HEK293 (cell line): Measurements from ENCODE around the gene TTC33.

ENCODE experiments used
- CTCF ChIA-PET: fragments of 350-600 bp; formaldehyde crosslinking; extraction: SDS; loops from one replicate; lab custom pipeline; 2021; ENCODE audit warnings: antibody characterized with exemption; lab: Yijun Ruan, JAX
- POLR2A ChIA-PET: fragments of 300-600 bp; formaldehyde crosslinking; extraction: SDS; loops from one replicate; lab custom pipeline; 2020; ENCODE audit warnings: antibody characterized with exemption, inconsistent platforms; lab: Yijun Ruan, JAX
- H3K27ac ChIP-seq: fragments of 200-500 bp; sonication (Bioruptor generic); 2 replicates; pipeline ENCODE4 v1.5.1; 2014; ENCODE audit warnings: low read depth, low read length, control low read depth, inconsistent platforms; ENCODE audit errors: extremely low read depth
- H3K36me3 ChIP-seq, 2 experiments: fragments of 200-500 bp in 1 of 2; sonication (Bioruptor generic) in 1 of 2; 1 replicate in 1 of 2; 2 replicates in 1 of 2; pipeline ENCODE4 v1.5.1; 2014 to 2017; ENCODE audit warnings: inconsistent platforms in 2 of 2, low read length in 2 of 2; ENCODE audit not compliant: control insufficient read depth in 2 of 2, insufficient read depth in 1 of 2
- H3K4me1 ChIP-seq: fragments of 200-500 bp; sonication (Bioruptor generic); 2 replicates; pipeline ENCODE4 v1.5.1; 2014; ENCODE audit warnings: mild to moderate bottlenecking, low read length, inconsistent platforms; ENCODE audit not compliant: control insufficient read depth, insufficient read depth
- H3K4me3 ChIP-seq: 2 replicates; pipeline ENCODE4 v1.5.1; 2011; ENCODE audit warnings: low read depth, mild to moderate bottlenecking, control low read depth, low read length, moderate library complexity
- H3K9me3 ChIP-seq: fragments of 200-500 bp; sonication (Bioruptor generic); 2 replicates; pipeline ENCODE4 v1.5.1; 2014; ENCODE audit warnings: low read depth, low read length, inconsistent platforms; ENCODE audit not compliant: control insufficient read depth, insufficient read depth
- GLI2 ChIP-seq: fragments of 450-650 bp; formaldehyde crosslinking; IDR thresholded peaks from 2 replicates; pipeline ENCODE4; 2017; ENCODE audit warnings: missing biosample characterization, missing genetic modification characterization, low read depth, borderline replicate concordance
- GLI4 ChIP-seq: fragments of 450-650 bp; formaldehyde crosslinking; IDR thresholded peaks from 2 replicates; pipeline ENCODE4 v1.5.1; 2016; ENCODE audit warnings: missing biosample characterization, missing genetic modification characterization
- GLIS2 ChIP-seq: fragments of 450-650 bp; formaldehyde crosslinking; IDR thresholded peaks from 2 replicates; pipeline ENCODE4 v1.5.1; 2016; ENCODE audit warnings: missing biosample characterization, missing genetic modification characterization
- HOXD13 ChIP-seq: sonication (generic); formaldehyde crosslinking; IDR thresholded peaks from 2 replicates; pipeline ENCODE4 v1.8.0; 2022; ENCODE audit warnings: missing genetic modification reagents, borderline replicate concordance
- KLF7 ChIP-seq: fragments of 450-650 bp; formaldehyde crosslinking; IDR thresholded peaks from 2 replicates; pipeline ENCODE4 v1.5.1; 2016; ENCODE audit warnings: missing biosample characterization, missing genetic modification characterization, borderline replicate concordance
- SCRT1 ChIP-seq: fragments of 450-650 bp; formaldehyde crosslinking; IDR thresholded peaks from 2 replicates; pipeline ENCODE4 v1.5.1; 2016; ENCODE audit warnings: missing biosample characterization, missing genetic modification characterization, borderline replicate concordance
- ZBTB20 ChIP-seq: fragments of 450-650 bp; formaldehyde crosslinking; IDR thresholded peaks from 2 replicates; pipeline ENCODE4 v1.5.1; 2016; ENCODE audit warnings: missing biosample characterization, missing genetic modification characterization
- ZBTB7A ChIP-seq: fragments of 450-650 bp; formaldehyde crosslinking; IDR thresholded peaks from 2 replicates; pipeline ENCODE4 v1.5.1; 2016; ENCODE audit warnings: low read depth, missing biosample characterization, missing genetic modification characterization
- ZNF174 ChIP-seq: fragments of 450-650 bp; formaldehyde crosslinking; IDR thresholded peaks from 2 replicates; pipeline ENCODE4 v1.5.0; 2017; ENCODE audit warnings: missing biosample characterization, mild to moderate bottlenecking, missing genetic modification characterization
- ZNF214 ChIP-seq: fragments of 450-650 bp; formaldehyde crosslinking; IDR thresholded peaks from 2 replicates; pipeline ENCODE4 v1.5.1; 2017; ENCODE audit warnings: missing biosample characterization, mild to moderate bottlenecking, missing genetic modification characterization, borderline replicate concordance
- ZNF221 ChIP-seq: fragments of 450-650 bp; formaldehyde crosslinking; IDR thresholded peaks from 2 replicates; pipeline ENCODE4 v1.5.1; 2017; ENCODE audit warnings: missing biosample characterization, missing genetic modification characterization, borderline replicate concordance
- ZNF223 ChIP-seq: fragments of 450-650 bp; formaldehyde crosslinking; IDR thresholded peaks from 2 replicates; pipeline ENCODE4 v1.5.1; 2016; ENCODE audit warnings: missing biosample characterization, missing genetic modification characterization
- ZNF302 ChIP-seq: fragments of 450-650 bp; formaldehyde crosslinking; IDR thresholded peaks from 2 replicates; pipeline ENCODE4 v1.5.1; 2016; ENCODE audit warnings: missing biosample characterization, missing genetic modification characterization, low read depth
- ZNF394 ChIP-seq: fragments of 450-650 bp; formaldehyde crosslinking; IDR thresholded peaks from 2 replicates; pipeline ENCODE4 v1.5.1; 2016; ENCODE audit warnings: missing biosample characterization, missing genetic modification characterization, mild to moderate bottlenecking, moderate library complexity, borderline replicate concordance
- ZNF404 ChIP-seq: fragments of 450-650 bp; formaldehyde crosslinking; IDR thresholded peaks from 2 replicates; pipeline ENCODE4 v1.5.1; 2017; ENCODE audit warnings: missing biosample characterization, missing genetic modification characterization
- ZNF530 ChIP-seq: fragments of 450-650 bp; formaldehyde crosslinking; IDR thresholded peaks from 2 replicates; pipeline ENCODE4 v1.5.1; 2016; ENCODE audit warnings: low read depth, missing biosample characterization, missing genetic modification characterization
- ZNF658 ChIP-seq: fragments of 450-650 bp; formaldehyde crosslinking; IDR thresholded peaks from 2 replicates; pipeline ENCODE4; 2016; ENCODE audit warnings: missing biosample characterization, missing genetic modification characterization
- ZNF670 ChIP-seq: fragments of 450-650 bp; formaldehyde crosslinking; IDR thresholded peaks from 2 replicates; pipeline ENCODE4 v1.5.1; 2016; ENCODE audit warnings: missing biosample characterization, missing genetic modification characterization, low read depth
- ZSCAN16 ChIP-seq: fragments of 450-650 bp; formaldehyde crosslinking; IDR thresholded peaks from 2 replicates; pipeline ENCODE4 v1.5.1; 2016; ENCODE audit warnings: missing biosample characterization, missing genetic modification characterization
- TF ChIP-seq, protein P1 (sequence below): fragments of 450-650 bp; formaldehyde crosslinking; conservative IDR thresholded peaks from 2 replicates; pipeline ENCODE4 v1.5.1; 2016; ENCODE audit warnings: low read depth, missing biosample characterization, missing genetic modification characterization
- TF ChIP-seq, protein P2 (sequence below): fragments of 450-650 bp; formaldehyde crosslinking; IDR thresholded peaks from 2 replicates; pipeline ENCODE4 v1.5.1; 2017; ENCODE audit warnings: missing biosample characterization, missing genetic modification characterization
- TF ChIP-seq, protein P3 (sequence below): IDR thresholded peaks from 2 replicates; pipeline ENCODE4 v1.6.1; 2011; ENCODE audit warnings: mild to moderate bottlenecking, low read depth, low read length, borderline replicate concordance
- TF ChIP-seq, protein P4 (sequence below): fragments of 450-650 bp; formaldehyde crosslinking; IDR thresholded peaks from 2 replicates; pipeline ENCODE4 v1.5.1; 2016; ENCODE audit warnings: missing biosample characterization, missing genetic modification characterization
- TF ChIP-seq, protein P5 (sequence below): fragments of 450-650 bp; formaldehyde crosslinking; IDR thresholded peaks from 2 replicates; pipeline ENCODE4 v1.5.1; 2016; ENCODE audit warnings: missing biosample characterization, missing genetic modification characterization

TTC33 gene

DNA sequence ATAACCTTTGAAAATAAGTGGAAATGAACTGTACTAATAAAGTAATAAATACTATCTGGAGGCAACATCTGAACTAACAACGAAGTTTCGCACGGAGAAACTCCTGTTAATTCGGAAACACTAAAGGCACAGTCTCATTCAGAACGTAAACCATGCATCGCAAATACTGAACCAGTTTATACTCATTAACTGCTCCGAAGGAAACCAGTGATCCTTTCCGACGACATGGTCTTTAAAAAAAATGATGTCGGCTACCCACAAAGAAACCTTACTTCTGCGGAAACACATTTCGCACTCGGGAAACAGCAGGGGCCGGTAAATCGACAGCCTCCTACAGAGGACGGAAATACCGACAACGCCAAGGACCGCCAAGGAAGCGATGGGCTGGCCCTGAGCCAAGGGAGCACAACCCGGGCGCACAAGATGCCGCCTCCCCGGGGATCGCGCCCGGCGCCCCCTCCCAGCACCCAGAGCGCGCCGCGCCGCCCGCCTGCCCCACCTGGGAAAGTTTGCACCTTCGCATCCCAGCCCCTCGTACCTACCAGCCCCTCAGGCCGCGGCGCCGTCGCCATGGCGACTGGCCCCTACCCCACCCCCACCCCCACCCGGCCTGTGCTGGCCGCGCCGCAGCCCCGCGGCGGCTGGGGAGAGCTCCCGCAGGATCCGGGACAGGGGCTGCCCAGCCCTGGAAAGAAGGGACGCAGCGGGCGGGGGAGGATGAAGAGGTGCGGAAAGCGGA is 41.7 kb upstream of the TTC33 start (continued):
- TF ChIP-seq, protein P1, sequence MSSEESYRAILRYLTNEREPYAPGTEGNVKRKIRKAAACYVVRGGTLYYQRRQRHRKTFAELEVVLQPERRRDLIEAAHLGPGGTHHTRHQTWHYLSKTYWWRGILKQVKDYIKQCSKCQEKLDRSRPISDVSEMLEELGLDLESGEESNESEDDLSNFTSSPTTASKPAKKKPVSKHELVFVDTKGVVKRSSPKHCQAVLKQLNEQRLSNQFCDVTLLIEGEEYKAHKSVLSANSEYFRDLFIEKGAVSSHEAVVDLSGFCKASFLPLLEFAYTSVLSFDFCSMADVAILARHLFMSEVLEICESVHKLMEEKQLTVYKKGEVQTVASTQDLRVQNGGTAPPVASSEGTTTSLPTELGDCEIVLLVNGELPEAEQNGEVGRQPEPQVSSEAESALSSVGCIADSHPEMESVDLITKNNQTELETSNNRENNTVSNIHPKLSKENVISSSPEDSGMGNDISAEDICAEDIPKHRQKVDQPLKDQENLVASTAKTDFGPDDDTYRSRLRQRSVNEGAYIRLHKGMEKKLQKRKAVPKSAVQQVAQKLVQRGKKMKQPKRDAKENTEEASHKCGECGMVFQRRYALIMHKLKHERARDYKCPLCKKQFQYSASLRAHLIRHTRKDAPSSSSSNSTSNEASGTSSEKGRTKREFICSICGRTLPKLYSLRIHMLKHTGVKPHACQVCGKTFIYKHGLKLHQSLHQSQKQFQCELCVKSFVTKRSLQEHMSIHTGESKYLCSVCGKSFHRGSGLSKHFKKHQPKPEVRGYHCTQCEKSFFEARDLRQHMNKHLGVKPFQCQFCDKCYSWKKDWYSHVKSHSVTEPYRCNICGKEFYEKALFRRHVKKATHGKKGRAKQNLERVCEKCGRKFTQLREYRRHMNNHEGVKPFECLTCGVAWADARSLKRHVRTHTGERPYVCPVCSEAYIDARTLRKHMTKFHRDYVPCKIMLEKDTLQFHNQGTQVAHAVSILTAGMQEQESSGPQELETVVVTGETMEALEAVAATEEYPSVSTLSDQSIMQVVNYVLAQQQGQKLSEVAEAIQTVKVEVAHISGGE (tag by site-specific recombination) = peak; percentile 87
- TF ChIP-seq, protein P2, sequence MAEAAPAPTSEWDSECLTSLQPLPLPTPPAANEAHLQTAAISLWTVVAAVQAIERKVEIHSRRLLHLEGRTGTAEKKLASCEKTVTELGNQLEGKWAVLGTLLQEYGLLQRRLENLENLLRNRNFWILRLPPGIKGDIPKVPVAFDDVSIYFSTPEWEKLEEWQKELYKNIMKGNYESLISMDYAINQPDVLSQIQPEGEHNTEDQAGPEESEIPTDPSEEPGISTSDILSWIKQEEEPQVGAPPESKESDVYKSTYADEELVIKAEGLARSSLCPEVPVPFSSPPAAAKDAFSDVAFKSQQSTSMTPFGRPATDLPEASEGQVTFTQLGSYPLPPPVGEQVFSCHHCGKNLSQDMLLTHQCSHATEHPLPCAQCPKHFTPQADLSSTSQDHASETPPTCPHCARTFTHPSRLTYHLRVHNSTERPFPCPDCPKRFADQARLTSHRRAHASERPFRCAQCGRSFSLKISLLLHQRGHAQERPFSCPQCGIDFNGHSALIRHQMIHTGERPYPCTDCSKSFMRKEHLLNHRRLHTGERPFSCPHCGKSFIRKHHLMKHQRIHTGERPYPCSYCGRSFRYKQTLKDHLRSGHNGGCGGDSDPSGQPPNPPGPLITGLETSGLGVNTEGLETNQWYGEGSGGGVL = peak; percentile 64
- TF ChIP-seq ZNF223 (tag by site-specific recombination) (no peak), ZNF214 (tag by site-specific recombination) (no peak), GLI4 (no peak), ZBTB20 (tag by site-specific recombination) (peak; percentile 68), ZNF530 (tag by site-specific recombination) (no peak), ZNF404 (tag by site-specific recombination) (no peak), SCRT1 (no peak), ZSCAN16 (tag by site-specific recombination) (no peak), KLF7 (no peak), ZNF658 (tag by site-specific recombination) (no peak), GLIS2 (tag by site-specific recombination) (peak; percentile 87), ZNF394 (tag by site-specific recombination) (0 out of 2 replicates have a peak, but pooled peaks have one; percentile 17), ZNF302 (no peak), ZNF670 (tag by site-specific recombination) (no peak), ZNF174 (tag by site-specific recombination) (no peak)
- TF ChIP-seq, protein P3, sequence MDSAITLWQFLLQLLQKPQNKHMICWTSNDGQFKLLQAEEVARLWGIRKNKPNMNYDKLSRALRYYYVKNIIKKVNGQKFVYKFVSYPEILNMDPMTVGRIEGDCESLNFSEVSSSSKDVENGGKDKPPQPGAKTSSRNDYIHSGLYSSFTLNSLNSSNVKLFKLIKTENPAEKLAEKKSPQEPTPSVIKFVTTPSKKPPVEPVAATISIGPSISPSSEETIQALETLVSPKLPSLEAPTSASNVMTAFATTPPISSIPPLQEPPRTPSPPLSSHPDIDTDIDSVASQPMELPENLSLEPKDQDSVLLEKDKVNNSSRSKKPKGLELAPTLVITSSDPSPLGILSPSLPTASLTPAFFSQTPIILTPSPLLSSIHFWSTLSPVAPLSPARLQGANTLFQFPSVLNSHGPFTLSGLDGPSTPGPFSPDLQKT = no peak

DNA sequence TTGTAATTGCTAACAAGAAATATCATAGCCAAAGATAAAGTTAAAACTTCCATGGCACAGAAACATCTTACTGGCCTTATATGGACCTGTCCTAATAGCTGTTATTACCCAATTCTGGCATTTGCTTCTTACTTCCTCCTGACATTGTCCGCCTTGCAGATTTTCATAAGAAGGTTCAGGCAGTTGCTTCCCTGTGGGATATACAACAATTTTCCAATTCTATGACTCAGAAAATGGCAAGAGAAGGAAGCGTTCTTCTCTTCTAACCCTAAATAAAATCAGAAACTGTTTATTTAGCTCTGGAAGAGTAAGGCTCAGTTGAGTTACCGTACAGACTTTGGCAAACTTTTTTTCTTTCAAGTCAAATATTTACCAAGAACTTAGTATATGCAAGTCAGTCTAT is 40.7 kb upstream of the TTC33 start:
- CTCF ChIA-PET = interaction anchor here (1.3 kb wide), 1 partner anchor 36 kb away, joined by 7 read pairs; no protein-coding TSS in a partner anchor
- POLR2A ChIA-PET = no interaction called here
- H3K9me3 ChIP-seq = no peaks in the 10 kb centered on the region
- TF ChIP-seq ZBTB7A (tag by site-specific recombination) (no peak), ZNF214 (tag by site-specific recombination) (no peak), ZNF221 (tag by site-specific recombination) (no peak), HOXD13 (CRISPR knock-in tag) (no peak), GLI2 (tag by site-specific recombination) (no peak)
- TF ChIP-seq, protein P4, sequence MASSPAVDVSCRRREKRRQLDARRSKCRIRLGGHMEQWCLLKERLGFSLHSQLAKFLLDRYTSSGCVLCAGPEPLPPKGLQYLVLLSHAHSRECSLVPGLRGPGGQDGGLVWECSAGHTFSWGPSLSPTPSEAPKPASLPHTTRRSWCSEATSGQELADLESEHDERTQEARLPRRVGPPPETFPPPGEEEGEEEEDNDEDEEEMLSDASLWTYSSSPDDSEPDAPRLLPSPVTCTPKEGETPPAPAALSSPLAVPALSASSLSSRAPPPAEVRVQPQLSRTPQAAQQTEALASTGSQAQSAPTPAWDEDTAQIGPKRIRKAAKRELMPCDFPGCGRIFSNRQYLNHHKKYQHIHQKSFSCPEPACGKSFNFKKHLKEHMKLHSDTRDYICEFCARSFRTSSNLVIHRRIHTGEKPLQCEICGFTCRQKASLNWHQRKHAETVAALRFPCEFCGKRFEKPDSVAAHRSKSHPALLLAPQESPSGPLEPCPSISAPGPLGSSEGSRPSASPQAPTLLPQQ (tag by site-specific recombination) = no peak
- TF ChIP-seq, protein P2 = no peak
- TF ChIP-seq, protein P5, sequence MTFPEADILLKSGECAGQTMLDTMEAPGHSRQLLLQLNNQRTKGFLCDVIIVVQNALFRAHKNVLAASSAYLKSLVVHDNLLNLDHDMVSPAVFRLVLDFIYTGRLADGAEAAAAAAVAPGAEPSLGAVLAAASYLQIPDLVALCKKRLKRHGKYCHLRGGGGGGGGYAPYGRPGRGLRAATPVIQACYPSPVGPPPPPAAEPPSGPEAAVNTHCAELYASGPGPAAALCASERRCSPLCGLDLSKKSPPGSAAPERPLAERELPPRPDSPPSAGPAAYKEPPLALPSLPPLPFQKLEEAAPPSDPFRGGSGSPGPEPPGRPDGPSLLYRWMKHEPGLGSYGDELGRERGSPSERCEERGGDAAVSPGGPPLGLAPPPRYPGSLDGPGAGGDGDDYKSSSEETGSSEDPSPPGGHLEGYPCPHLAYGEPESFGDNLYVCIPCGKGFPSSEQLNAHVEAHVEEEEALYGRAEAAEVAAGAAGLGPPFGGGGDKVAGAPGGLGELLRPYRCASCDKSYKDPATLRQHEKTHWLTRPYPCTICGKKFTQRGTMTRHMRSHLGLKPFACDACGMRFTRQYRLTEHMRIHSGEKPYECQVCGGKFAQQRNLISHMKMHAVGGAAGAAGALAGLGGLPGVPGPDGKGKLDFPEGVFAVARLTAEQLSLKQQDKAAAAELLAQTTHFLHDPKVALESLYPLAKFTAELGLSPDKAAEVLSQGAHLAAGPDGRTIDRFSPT (tag by site-specific recombination) = no peak

More for the DNA sequence above, 40.7 kb upstream of the TTC33 start:
- Histone ChIP-seq H3K36me3 (peaks cover 0 to 3% of the 10 kb centered on the region in 2 experiments; a peak in 1 of 3 replicates), H3K4me3 (peak overlapping the region; percentile 76), H3K27ac (no peak overlapping the region), H3K4me1 (peaks cover 25% of the 10 kb centered on the region)
